IMR-90 (cell line): ENCODE results near the gene GSTA5. TPM values are rescaled to one million over a fixed set of nuclear protein-coding genes. Genes with fewer than 3 reads are reported as not detected.
"Not testable (repeated sequence)": the region's sequence is repeated elsewhere in the genome, so short reads cannot be mapped to it uniquely, and the experiment has no call there.

Experiments used
- ATAC-seq: fragments of 200-7000 bp; cut with Tn5 transposase; 2 replicates; pipeline ENCODE4 v1.9.1; 2020; ENCODE audit warnings: low read depth, mild to moderate bottlenecking, moderate library complexity
- BruUV-seq: library from RNA; stranded (reverse); fragments of 400-500 nt; replicated peaks from 2 replicates; lab custom pipeline; 2021; lab: Mats Ljungman, UMichigan
- CTCF ChIA-PET: fragments of 300-600 bp; formaldehyde crosslinking; extraction: SDS; loops from one replicate; lab custom pipeline; 2021; ENCODE audit warnings: antibody characterized with exemption; lab: Yijun Ruan, JAX
- POLR2A ChIA-PET: fragments of 300-600 bp; sonication (Branson Sonifier 250); formaldehyde crosslinking; loops from one replicate; lab custom pipeline; 2022; ENCODE audit warnings: antibody characterized with exemption; ENCODE audit not compliant: unreplicated experiment; lab: Charles Lee
- DNase-seq: peaks from one replicate; pipeline ENCODE4 v3.0.0; 2013
- H2AFZ ChIP-seq: replicated peaks from 2 replicates; pipeline ENCODE3; 2013; ENCODE audit warnings: low read length, mild to moderate bottlenecking; ENCODE audit not compliant: poor library complexity
- H2AK5ac ChIP-seq: 2 replicates; pipeline ENCODE4 v1.6.1; 2013; ENCODE audit warnings: low read depth, low read length, inconsistent platforms
- H2AK9ac ChIP-seq: replicated peaks from 2 replicates; pipeline ENCODE3; 2013; ENCODE audit warnings: mild to moderate bottlenecking, low read depth, low read length, moderate library complexity; ENCODE audit not compliant: poor library complexity
- H2BK120ac ChIP-seq: 2 replicates; pipeline ENCODE4 v1.6.1; 2013; ENCODE audit warnings: low read depth, low read length, inconsistent platforms
- H2BK15ac ChIP-seq: 3 replicates; pipeline ENCODE4 v1.6.1; 2013; ENCODE audit warnings: low read depth, low read length, inconsistent platforms
- H2BK20ac ChIP-seq: 2 replicates; pipeline ENCODE4 v1.6.1; 2013; ENCODE audit warnings: low read depth, mild to moderate bottlenecking, inconsistent platforms, low read length, moderate library complexity
- H2BK5ac ChIP-seq: 2 replicates; pipeline ENCODE4 v1.6.1; 2013; ENCODE audit warnings: mild to moderate bottlenecking, low read depth, low read length, inconsistent platforms; ENCODE audit not compliant: poor library complexity, severe bottlenecking
- H3K14ac ChIP-seq: replicated peaks from 2 replicates; pipeline ENCODE4 v1.6.1; 2013; ENCODE audit warnings: low read depth, low read length, inconsistent platforms
- H3K18ac ChIP-seq: 2 replicates; pipeline ENCODE4 v1.6.1; 2013; ENCODE audit warnings: low read depth, low read length, control low read depth
- H3K23ac ChIP-seq: 2 replicates; pipeline ENCODE4 v1.6.1; 2013; ENCODE audit warnings: low read depth, low read length, inconsistent platforms
- H3K27ac ChIP-seq: 2 replicates; pipeline ENCODE4 v1.5.1; 2013; ENCODE audit warnings: mild to moderate bottlenecking, control low read depth, low read length; ENCODE audit not compliant: insufficient read depth
- H3K27me3 ChIP-seq: 2 replicates; pipeline ENCODE4 v1.6.1; 2013; ENCODE audit warnings: low read length; ENCODE audit not compliant: control insufficient read depth, insufficient read depth
- H3K36me3 ChIP-seq: 2 replicates; pipeline ENCODE4 v1.6.1; 2013; ENCODE audit warnings: low read length, mixed read lengths; ENCODE audit not compliant: control insufficient read depth, insufficient read depth
- H3K4ac ChIP-seq: 2 replicates; pipeline ENCODE4 v1.6.1; 2013; ENCODE audit warnings: low read depth, low read length, inconsistent platforms
- H3K4me1 ChIP-seq: 2 replicates; pipeline ENCODE4 v1.6.1; 2013; ENCODE audit warnings: low read length, mixed read lengths; ENCODE audit not compliant: control insufficient read depth, insufficient read depth
- H3K4me2 ChIP-seq: 2 replicates; pipeline ENCODE4 v1.6.1; 2013; ENCODE audit warnings: low read depth, mild to moderate bottlenecking, control low read depth, low read length, moderate library complexity
- H3K4me3 ChIP-seq: 2 replicates; pipeline ENCODE4 v1.5.1; 2013; ENCODE audit warnings: low read depth, mild to moderate bottlenecking, control low read depth, low read length, moderate library complexity; ENCODE audit not compliant: insufficient read depth
- H3K56ac ChIP-seq: 2 replicates; pipeline ENCODE4 v1.6.1; 2013; ENCODE audit warnings: low read length, inconsistent platforms; ENCODE audit not compliant: insufficient read depth; ENCODE audit errors: extremely low read depth
- H3K79me1 ChIP-seq, 2 experiments: 2 replicates each; pipeline ENCODE4 v1.6.1; 2013; ENCODE audit warnings: low read length in 2 of 2, inconsistent platforms in 1 of 2, low read depth in 1 of 2
- H3K9ac ChIP-seq: 2 replicates; pipeline ENCODE4 v1.6.1; 2013; ENCODE audit warnings: low read depth, low read length, control low read depth
- H3K9me1 ChIP-seq: 2 replicates; pipeline ENCODE4 v1.6.1; 2013; ENCODE audit warnings: low read length, inconsistent platforms; ENCODE audit not compliant: insufficient read depth
- H3K9me3 ChIP-seq: 2 replicates; pipeline ENCODE4 v1.6.1; 2013; ENCODE audit warnings: low read length; ENCODE audit not compliant: control insufficient read depth, insufficient read depth
- H4K20me1 ChIP-seq: 2 replicates; pipeline ENCODE4 v1.6.1; 2013; ENCODE audit warnings: low read length, inconsistent platforms; ENCODE audit not compliant: insufficient read depth
- H4K5ac ChIP-seq: 2 replicates; pipeline ENCODE4 v1.6.1; 2013; ENCODE audit warnings: mild to moderate bottlenecking, low read depth, low read length, control low read depth
- H4K8ac ChIP-seq, 2 experiments: 2 replicates each; pipeline ENCODE4 v1.6.1; 2013; ENCODE audit warnings: low read depth in 2 of 2, low read length in 2 of 2, control low read depth in 1 of 2, inconsistent platforms in 1 of 2
- H4K91ac ChIP-seq: 2 replicates; pipeline ENCODE4 v1.6.1; 2013; ENCODE audit warnings: low read depth, low read length, inconsistent platforms; ENCODE audit not compliant: insufficient read depth
- CEBPB ChIP-seq: IDR thresholded peaks from 2 replicates; pipeline ENCODE4 v1.6.1; 2012; ENCODE audit warnings: low read depth, low read length, improper control_type of control experiment
- WGBS, 2 experiments: methylation state at CpG; one replicate each; pipeline versions ENCODE4 v1.1.5 to v1.1.7; 2013; ENCODE audit warnings: missing lambda C conversion rate in 2 of 2; ENCODE audit not compliant: insufficient read length in 1 of 2; ENCODE audit errors: extremely low coverage in 2 of 2; 5-methylcytosine and 5-hydroxymethylcytosine counted together
- dilution Hi-C: fragments of 300-500 bp; cut with HindIII; formaldehyde crosslinking; loops from one replicate; pipeline ENCODE4 v1.14.3; 2018; ENCODE audit warnings: low sequenced_read_pairs; ENCODE audit not compliant: unreplicated experiment
- in situ Hi-C: fragments of 300-500 bp; cut with MboI; formaldehyde crosslinking; loops from 3 replicates; pipeline ENCODE4 v1.14.3; 2019; ENCODE audit warnings: low sequenced_read_pairs, inconsistent platforms, mixed read lengths
- intact Hi-C: fragments of 100-400 bp; cut with micrococcal nuclease; formaldehyde crosslinking; loops from 2 replicates; pipeline ENCODE4 v1.10.0; 2022
- polyA plus RNA-seq, 3 experiments: library from polyadenylated mRNA; depleted of rRNA; stranded (reverse); fragments of >200 nt; gene quantifications; 2 replicates each; pipeline ENCODE4 v1.2.3, GENCODE V29; 2012; ENCODE audit warnings: low replicate concordance in 1 of 3
- total RNA-seq: library from RNA; depleted of rRNA; stranded (reverse); fragments of >200 nt; gene quantifications from 2 replicates; pipeline ENCODE4 v1.2.3, GENCODE V29; 2012
- TF ChIP-seq, protein P1 (sequence below): fragments of 150-350 bp; IDR thresholded peaks from 2 replicates; pipeline ENCODE4 v1.6.1; 2016; ENCODE audit warnings: low read depth, mild to moderate bottlenecking, low read length, moderate library complexity, borderline replicate concordance

The GSTA5 gene
- total and polyA plus RNA-seq, 2 of the 4 experiments (the other 2 are of a cell fraction), result not detected

- no peaks in the 10 kb centered on the region for H4K20me1 ChIP-seq
- dilution Hi-C loops (no loop called here), intact Hi-C loops (no loop called here), in situ Hi-C loops (no loop called here)
- no peak overlapping the region for H2AK5ac ChIP-seq
- no peak overlapping the region for H2AK9ac ChIP-seq
- no TSS peak for BruUV-seq
- ATAC-seq (no peak), DNase-seq (no peak)
- no peak overlapping the region for H3K4me3 ChIP-seq
- 0 out of 2 replicates have a peak, but pooled peaks cover 2% of the 10 kb centered on the region for H3K9me1 ChIP-seq
- H3K9me3 ChIP-seq, result no peaks in the 10 kb centered on the region
- H2AFZ ChIP-seq, result no peak overlapping the region
- no peaks in the 10 kb centered on the region for H3K79me1 ChIP-seq
- no peak overlapping the region for H2BK15ac ChIP-seq
- H2BK5ac ChIP-seq, result no peak overlapping the region
- no peak overlapping the region for H3K23ac ChIP-seq
- H4K91ac ChIP-seq, result no peak overlapping the region
- no peak overlapping the region for H3K9ac ChIP-seq
- H2BK20ac ChIP-seq, result no peak overlapping the region
- no peak overlapping the region for H3K18ac ChIP-seq
- WGBS, 2 experiments, result no CpG with 5 or more reads among the region's 1 CpG
- no peak overlapping the region for H4K8ac ChIP-seq
- H2BK120ac ChIP-seq, result no peak overlapping the region
- H3K14ac ChIP-seq, result no peak overlapping the region
- H3K36me3 ChIP-seq, result no peaks in the 10 kb centered on the region
- H3K4me1 ChIP-seq, result peaks cover 10% of the 10 kb centered on the region
- peak; percentile 71 for TF ChIP-seq CEBPB
- TF ChIP-seq, protein P1, sequence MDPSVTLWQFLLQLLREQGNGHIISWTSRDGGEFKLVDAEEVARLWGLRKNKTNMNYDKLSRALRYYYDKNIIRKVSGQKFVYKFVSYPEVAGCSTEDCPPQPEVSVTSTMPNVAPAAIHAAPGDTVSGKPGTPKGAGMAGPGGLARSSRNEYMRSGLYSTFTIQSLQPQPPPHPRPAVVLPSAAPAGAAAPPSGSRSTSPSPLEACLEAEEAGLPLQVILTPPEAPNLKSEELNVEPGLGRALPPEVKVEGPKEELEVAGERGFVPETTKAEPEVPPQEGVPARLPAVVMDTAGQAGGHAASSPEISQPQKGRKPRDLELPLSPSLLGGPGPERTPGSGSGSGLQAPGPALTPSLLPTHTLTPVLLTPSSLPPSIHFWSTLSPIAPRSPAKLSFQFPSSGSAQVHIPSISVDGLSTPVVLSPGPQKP, result no peak
- CTCF ChIA-PET, result interaction anchor here (0.6 kb wide), 1 partner anchor 192 kb away, joined by 3 read pairs; no protein-coding TSS in a partner anchor
- H3K56ac ChIP-seq, result no peak overlapping the region
- H3K4ac ChIP-seq, result no peak overlapping the region
- no peak overlapping the region for H3K27ac ChIP-seq
- H3K27me3 ChIP-seq, result no peaks in the 10 kb centered on the region
- no peak overlapping the region for H4K5ac ChIP-seq
- POLR2A ChIA-PET, result no interaction called here
- no peak overlapping the region for H3K4me2 ChIP-seq
Observed at GRCh38 chr6:52868240-52868639, 27.6 kb upstream of the GSTA5 start.

DNA sequence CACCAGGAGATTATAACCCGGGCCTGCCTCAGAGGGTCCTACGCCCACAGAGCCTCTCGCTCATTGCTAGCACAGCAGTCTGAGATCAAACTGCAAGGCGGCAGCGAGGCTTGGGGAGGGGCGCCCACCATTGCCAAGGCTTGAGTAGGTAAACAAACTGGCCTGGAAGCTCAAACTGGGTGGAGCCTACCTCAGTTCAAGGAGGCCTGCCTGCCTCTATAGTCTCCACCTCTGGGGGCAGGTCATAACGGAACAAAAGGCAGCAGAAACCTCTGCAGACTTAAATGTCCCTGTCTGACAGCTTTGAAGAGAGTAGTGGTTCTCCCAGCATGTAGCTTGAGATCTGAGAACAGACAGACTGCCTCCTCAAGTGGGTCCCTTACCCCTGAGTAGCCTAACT is 20.5 kb upstream of the GSTA5 start:
- H2AK9ac ChIP-seq, H2BK120ac ChIP-seq, H4K91ac ChIP-seq, H3K4ac ChIP-seq, CTCF ChIA-PET, H3K9me3 ChIP-seq, H3K4me3 ChIP-seq, H3K23ac ChIP-seq, H2BK15ac ChIP-seq, H3K27me3 ChIP-seq, POLR2A ChIA-PET, H3K4me1 ChIP-seq, H3K56ac ChIP-seq, DNase-seq, H2BK20ac ChIP-seq, H3K4me2 ChIP-seq, in situ Hi-C loops, H2BK5ac ChIP-seq, H4K20me1 ChIP-seq, H4K5ac ChIP-seq, H3K36me3 ChIP-seq, dilution Hi-C loops, H3K18ac ChIP-seq, H2AK5ac ChIP-seq, H2AFZ ChIP-seq, intact Hi-C loops, H3K14ac ChIP-seq, ATAC-seq, H3K9ac ChIP-seq, BruUV-seq, H4K8ac ChIP-seq, H3K27ac ChIP-seq, H3K79me1 ChIP-seq, H3K9me1 ChIP-seq: not testable (repeated sequence)
- WGBS, 2 experiments, result 80% methylated on average over 3 of the region's 7 CpGs; no CpG with 5 or more reads in 1 of the 2 experiments
